Endothelial cell of hepatic sinusoid (primary cell): ENCODE results near the gene HIVEP3.

Source experiments
- in situ Hi-C: cut with HindIII; loops from 2 replicates; pipeline ENCODE4 v1.10.0; 2017; ENCODE audit warnings: low sequenced_read_pairs

Gene HIVEP3

GRCh38 chr1:41532206-41532975 lies 386.3 kb downstream of the HIVEP3 start:
- in situ Hi-C loops, result no loop called here

- in situ Hi-C loops, result no loop called here
Observed at GRCh38 chr1:41530411-41530810, 388.3 kb downstream of the HIVEP3 start.

- in situ Hi-C loops, result no loop called here
Observed at GRCh38 chr1:41529621-41530395, 388.9 kb downstream of the HIVEP3 start.

- in situ Hi-C loops, result no loop called here
Observed at GRCh38 chr1:41528726-41529605, 389.8 kb downstream of the HIVEP3 start.

GRCh38 chr1:41528106-41528505 lies 390.6 kb downstream of the HIVEP3 start:
- in situ Hi-C loops, result no loop called here

GRCh38 chr1:41526956-41527561 lies 391.7 kb downstream of the HIVEP3 start:
- in situ Hi-C loops, result no loop called here

- in situ Hi-C loops, result no loop called here
Observed at GRCh38 chr1:41525891-41526587, 392.7 kb downstream of the HIVEP3 start.

GRCh38 chr1:41524676-41525675 lies 393.7 kb downstream of the HIVEP3 start:
- in situ Hi-C loops, result no loop called here

GRCh38 chr1:41523949-41524675 lies 394.6 kb downstream of the HIVEP3 start:
- in situ Hi-C loops, result no loop called here

GRCh38 chr1:41523071-41523470 lies 395.7 kb downstream of the HIVEP3 start:
- in situ Hi-C loops, result no loop called here

GRCh38 chr1:41521766-41522165 lies 397.0 kb downstream of the HIVEP3 start:
- in situ Hi-C loops, result no loop called here

- in situ Hi-C loops, result no loop called here
Observed at GRCh38 chr1:41520951-41521752, 397.6 kb downstream of the HIVEP3 start.

GRCh38 chr1:41519667-41520066 lies 399.1 kb downstream of the HIVEP3 start:
- in situ Hi-C loops, result no loop called here

- in situ Hi-C loops, result no loop called here
Observed at GRCh38 chr1:41518471-41518870, 400.3 kb downstream of the HIVEP3 start.

- in situ Hi-C loops, result no loop called here
Observed at GRCh38 chr1:41517062-41517438, 401.7 kb downstream of the HIVEP3 start.

- in situ Hi-C loops, result no loop called here
Observed at GRCh38 chr1:41516168-41517061, 402.3 kb downstream of the HIVEP3 start.

GRCh38 chr1:41515778-41516167 lies 402.9 kb downstream of the HIVEP3 start:
- in situ Hi-C loops, result no loop called here
